ENCODE results near the gene NPAS2.

DNA sequence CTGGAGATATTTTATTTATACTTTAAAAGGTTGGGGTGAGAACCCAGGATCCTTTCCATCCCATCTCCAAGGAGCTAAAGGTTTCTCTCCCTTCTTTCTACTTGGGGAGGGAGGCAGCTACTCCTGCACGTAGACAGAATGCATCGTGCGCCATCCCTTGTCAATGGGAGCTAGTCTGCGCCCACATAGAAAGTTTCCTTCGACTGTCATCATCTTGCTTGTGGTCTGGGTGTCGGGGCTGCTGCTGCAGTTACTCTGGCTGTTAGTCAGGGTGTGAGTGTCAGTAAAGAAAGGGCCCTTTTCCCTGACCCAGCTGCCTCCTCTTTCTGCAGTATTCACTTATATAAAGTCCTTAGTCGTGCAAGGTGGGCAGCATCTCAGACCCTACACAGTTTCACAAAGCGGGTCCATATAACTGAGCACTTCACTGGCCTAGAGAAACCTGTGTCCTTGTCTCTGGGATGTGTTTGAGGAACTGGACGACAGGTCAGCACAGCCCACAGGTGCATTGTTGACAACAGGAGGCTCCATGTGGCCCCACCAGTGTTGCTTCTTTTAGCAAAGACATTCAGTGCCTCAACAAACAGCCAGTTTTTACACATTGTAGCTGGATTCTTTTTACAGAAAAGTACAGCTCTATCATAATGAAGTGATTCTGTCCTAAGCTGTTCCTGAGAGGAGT is 22.4 kb downstream of the NPAS2 start:
- TF ChIP-seq CTCF (IDR thresholded peaks at IDR 0.05) (no peak), POLR2AphosphoS5 (IDR thresholded peaks at IDR 0.05) (no peak)
